ENCODE measurements around the gene ANTXR2.

ANTXR2 gene

GRCh38 chr4:79907001-79907400 lies 166.0 kb downstream of the ANTXR2 start:
- no peak for TF ChIP-seq CTCF (IDR thresholded peaks at IDR 0.05; ENCODE audit: poor library complexity, severe bottlenecking)
- H3K4me1 ChIP-seq (ENCODE audit: insufficient read depth, poor library complexity, severe bottlenecking) = no peaks in the 10 kb centered on the region
- H3K9me3 ChIP-seq (ENCODE audit: severe bottlenecking) = no peaks in the 10 kb centered on the region
- ATAC-seq (ENCODE audit: low read depth) (no peak), DNase-seq (ENCODE audit: low spot score) (no peak)
- H3K36me3 ChIP-seq (ENCODE audit: low read depth) = peaks cover 42% of the 10 kb centered on the region
- H3K27me3 ChIP-seq (ENCODE audit: insufficient read depth, poor library complexity, severe bottlenecking) = no peaks in the 10 kb centered on the region
- no peak overlapping the region for H3K27ac ChIP-seq (ENCODE audit: poor library complexity, severe bottlenecking)
- no peak overlapping the region for H3K4me3 ChIP-seq (ENCODE audit: severe bottlenecking)

- no peak overlapping the region for H3K27ac ChIP-seq (ENCODE audit: poor library complexity, severe bottlenecking)
- H3K36me3 ChIP-seq (ENCODE audit: low read depth) = peaks cover 42% of the 10 kb centered on the region
- no peak for TF ChIP-seq CTCF (IDR thresholded peaks at IDR 0.05; ENCODE audit: poor library complexity, severe bottlenecking)
- no peaks in the 10 kb centered on the region for H3K9me3 ChIP-seq (ENCODE audit: severe bottlenecking)
- H3K27me3 ChIP-seq (ENCODE audit: insufficient read depth, poor library complexity, severe bottlenecking) = no peaks in the 10 kb centered on the region
- ATAC-seq (ENCODE audit: low read depth) (no peak), DNase-seq (ENCODE audit: low spot score) (no peak)
- no peak overlapping the region for H3K4me3 ChIP-seq (ENCODE audit: severe bottlenecking)
- no peaks in the 10 kb centered on the region for H3K4me1 ChIP-seq (ENCODE audit: insufficient read depth, poor library complexity, severe bottlenecking)
These were observed 166.7 kb downstream of the ANTXR2 start for GRCh38 chr4:79906303-79906702.

GRCh38 chr4:79905212-79905611 lies 167.8 kb downstream of the ANTXR2 start:
- Histone ChIP-seq H3K27me3 (ENCODE audit: insufficient read depth, poor library complexity, severe bottlenecking) (no peaks in the 10 kb centered on the region), H3K4me3 (ENCODE audit: severe bottlenecking) (no peak overlapping the region), H3K9me3 (ENCODE audit: severe bottlenecking) (no peaks in the 10 kb centered on the region), H3K36me3 (ENCODE audit: low read depth) (peaks cover 42% of the 10 kb centered on the region), H3K27ac (ENCODE audit: poor library complexity, severe bottlenecking) (no peak overlapping the region), H3K4me1 (ENCODE audit: insufficient read depth, poor library complexity, severe bottlenecking) (no peaks in the 10 kb centered on the region)
- TF ChIP-seq CTCF (IDR thresholded peaks at IDR 0.05; ENCODE audit: poor library complexity, severe bottlenecking) = no peak
- DNase-seq (ENCODE audit: low spot score) (no peak), ATAC-seq (ENCODE audit: low read depth) (no peak)

- Histone ChIP-seq H3K4me1 (ENCODE audit: insufficient read depth, poor library complexity, severe bottlenecking) (no peaks in the 10 kb centered on the region), H3K27ac (ENCODE audit: poor library complexity, severe bottlenecking) (no peak overlapping the region), H3K27me3 (ENCODE audit: insufficient read depth, poor library complexity, severe bottlenecking) (no peaks in the 10 kb centered on the region), H3K36me3 (ENCODE audit: low read depth) (peaks cover 42% of the 10 kb centered on the region), H3K4me3 (ENCODE audit: severe bottlenecking) (no peak overlapping the region), H3K9me3 (ENCODE audit: severe bottlenecking) (no peaks in the 10 kb centered on the region)
- ATAC-seq (ENCODE audit: low read depth) (no peak), DNase-seq (ENCODE audit: low spot score) (no peak)
- no peak for TF ChIP-seq CTCF (IDR thresholded peaks at IDR 0.05; ENCODE audit: poor library complexity, severe bottlenecking)
These were observed 168.7 kb downstream of the ANTXR2 start for GRCh38 chr4:79904331-79904730.

- Histone ChIP-seq H3K27me3 (ENCODE audit: insufficient read depth, poor library complexity, severe bottlenecking) (no peaks in the 10 kb centered on the region), H3K27ac (ENCODE audit: poor library complexity, severe bottlenecking) (no peak overlapping the region), H3K9me3 (ENCODE audit: severe bottlenecking) (no peaks in the 10 kb centered on the region), H3K4me1 (ENCODE audit: insufficient read depth, poor library complexity, severe bottlenecking) (no peaks in the 10 kb centered on the region), H3K36me3 (ENCODE audit: low read depth) (peaks cover 10% of the 10 kb centered on the region), H3K4me3 (ENCODE audit: severe bottlenecking) (no peak overlapping the region)
- no peak for DNase-seq (ENCODE audit: low spot score)
- no peak for ATAC-seq (ENCODE audit: low read depth)
- no peak for TF ChIP-seq CTCF (IDR thresholded peaks at IDR 0.05; ENCODE audit: poor library complexity, severe bottlenecking)
These were observed 172.8 kb downstream of the ANTXR2 start for GRCh38 chr4:79900182-79900581.
